HG03108 (cell line): ENCODE data around the gene SOCS4.
"Not testable (repeated sequence)": the region's sequence is repeated elsewhere in the genome, so short reads cannot be mapped to it uniquely, and the experiment has no call there.

ENCODE experiments used
- ATAC-seq: cut with Tn5 transposase; IDR thresholded peaks from one replicate; pipeline ENCODE4 v1.9.1; 2021; ENCODE audit warnings: moderate library complexity; ENCODE audit not compliant: unreplicated experiment

The SOCS4 gene, protein sequence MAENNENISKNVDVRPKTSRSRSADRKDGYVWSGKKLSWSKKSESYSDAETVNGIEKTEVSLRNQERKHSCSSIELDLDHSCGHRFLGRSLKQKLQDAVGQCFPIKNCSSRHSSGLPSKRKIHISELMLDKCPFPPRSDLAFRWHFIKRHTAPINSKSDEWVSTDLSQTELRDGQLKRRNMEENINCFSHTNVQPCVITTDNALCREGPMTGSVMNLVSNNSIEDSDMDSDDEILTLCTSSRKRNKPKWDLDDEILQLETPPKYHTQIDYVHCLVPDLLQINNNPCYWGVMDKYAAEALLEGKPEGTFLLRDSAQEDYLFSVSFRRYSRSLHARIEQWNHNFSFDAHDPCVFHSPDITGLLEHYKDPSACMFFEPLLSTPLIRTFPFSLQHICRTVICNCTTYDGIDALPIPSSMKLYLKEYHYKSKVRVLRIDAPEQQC

DNA sequence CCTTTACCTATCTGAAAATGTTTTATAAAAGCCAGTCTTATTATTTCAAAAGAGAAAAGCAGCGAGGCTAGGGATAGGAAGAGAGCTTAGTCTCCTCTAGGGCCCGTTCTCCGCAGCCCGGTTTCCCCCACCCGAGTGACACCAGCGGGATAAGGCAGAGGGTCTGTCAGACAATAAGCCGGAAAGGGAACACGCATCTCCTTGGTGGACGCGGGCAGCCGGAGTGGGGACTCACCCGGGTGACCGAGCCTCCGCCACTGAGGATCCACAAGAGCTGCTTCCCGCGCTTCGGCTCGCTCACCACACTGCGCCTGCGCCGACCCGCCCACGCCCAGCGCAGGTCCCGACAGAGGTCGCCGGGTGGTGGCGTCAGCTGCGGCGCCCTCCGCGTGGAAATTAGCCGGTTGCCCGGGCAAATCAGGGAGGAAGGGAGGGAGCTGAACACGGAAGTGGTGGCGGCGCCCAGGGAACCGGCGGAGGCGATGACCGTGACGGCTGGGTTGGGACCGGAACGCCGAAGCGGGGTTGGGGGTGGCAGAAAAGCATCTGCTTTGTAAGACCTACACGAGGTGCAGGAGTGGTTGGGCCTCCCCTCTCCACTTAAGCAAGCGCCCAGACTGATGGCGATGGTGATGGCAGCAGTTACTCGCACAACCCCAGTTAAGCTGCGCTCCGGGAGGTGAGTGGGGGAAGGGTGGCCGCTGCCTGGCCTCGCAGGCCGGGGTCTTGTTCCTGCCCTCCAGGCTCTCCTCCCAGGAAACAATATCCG lies at the start of gene SOCS4, which contains the start of gene WDHD1:
SOCS4 (plus strand) TSS at position 444 of the 769 bp plus-strand sequence. CDS start 15,806 bp downstream, outside the sequence.
WDHD1 (minus strand) TSS at position 307 of the 769 bp plus-strand sequence. CDS start 312 bp downstream, outside the sequence.
- ATAC-seq, result peak; percentile 89

DNA sequence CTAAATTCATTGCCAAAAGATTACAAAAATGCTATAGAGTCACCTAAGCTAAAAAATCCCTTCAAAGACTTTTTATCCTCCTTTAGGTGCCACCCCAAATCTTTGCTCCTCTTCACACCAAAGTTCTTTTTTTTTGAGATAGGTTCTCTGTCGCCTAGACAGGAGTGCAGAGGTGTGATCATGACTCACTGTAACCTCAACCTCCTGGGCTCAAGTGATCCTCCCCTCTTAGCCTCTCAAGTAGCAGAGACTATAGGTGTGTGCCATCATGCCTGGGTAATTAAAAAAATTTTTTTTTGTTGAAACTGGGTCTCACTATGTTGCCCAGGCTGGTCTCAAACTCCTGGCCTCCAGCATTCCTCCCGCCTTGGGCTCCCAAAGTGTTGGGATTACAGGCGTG lies 48.0 kb upstream of the SOCS4 start:
- ATAC-seq, result no peak

GRCh38 chr14:54981698-54982097 lies 45.3 kb upstream of the SOCS4 start:
- ATAC-seq, result no peak

GRCh38 chr14:54985156-54985555 lies 41.9 kb upstream of the SOCS4 start:
- no peak for ATAC-seq

GRCh38 chr14:55000381-55000780 lies 26.7 kb upstream of the SOCS4 start:
- no peak for ATAC-seq

DNA sequence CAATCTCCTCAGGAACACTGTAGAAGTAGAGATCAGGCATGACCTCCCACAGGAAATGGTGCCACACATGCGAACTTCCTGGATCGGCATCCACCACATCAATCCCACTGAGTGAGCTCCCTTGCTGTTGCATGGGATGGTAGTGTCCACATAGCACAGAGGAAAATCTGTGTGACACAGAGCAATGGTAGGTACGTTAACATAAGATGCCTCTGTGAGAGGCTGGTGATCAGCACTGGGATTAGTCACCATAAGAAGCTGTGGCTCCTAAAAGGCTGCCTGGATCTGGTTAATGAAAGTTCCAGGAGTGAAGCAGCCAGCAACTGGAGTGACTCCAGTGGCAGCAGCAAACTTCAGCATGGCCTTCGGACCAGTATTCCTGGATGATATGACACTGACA lies 22.0 kb upstream of the SOCS4 start:
- ATAC-seq, result no peak

DNA sequence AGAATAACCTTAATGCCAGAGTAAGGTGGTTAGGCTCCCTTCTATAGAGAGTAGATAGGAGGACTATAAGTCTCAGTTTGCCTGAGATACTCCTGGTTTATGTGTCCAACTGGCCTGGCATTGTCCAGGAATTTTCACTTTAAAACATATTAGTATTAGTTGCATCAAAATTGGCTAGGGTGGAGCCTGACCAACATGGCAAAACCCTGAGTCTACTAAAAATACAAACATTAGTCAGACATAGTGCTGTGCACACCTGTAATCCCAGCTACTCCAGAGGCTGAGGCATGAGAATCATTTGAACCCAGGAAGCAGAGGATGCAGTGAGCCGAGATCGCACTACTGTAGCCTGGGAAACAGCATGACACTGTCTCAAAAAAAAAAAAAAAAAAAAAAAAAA lies 12.0 kb upstream of the SOCS4 start:
- no peak for ATAC-seq

DNA sequence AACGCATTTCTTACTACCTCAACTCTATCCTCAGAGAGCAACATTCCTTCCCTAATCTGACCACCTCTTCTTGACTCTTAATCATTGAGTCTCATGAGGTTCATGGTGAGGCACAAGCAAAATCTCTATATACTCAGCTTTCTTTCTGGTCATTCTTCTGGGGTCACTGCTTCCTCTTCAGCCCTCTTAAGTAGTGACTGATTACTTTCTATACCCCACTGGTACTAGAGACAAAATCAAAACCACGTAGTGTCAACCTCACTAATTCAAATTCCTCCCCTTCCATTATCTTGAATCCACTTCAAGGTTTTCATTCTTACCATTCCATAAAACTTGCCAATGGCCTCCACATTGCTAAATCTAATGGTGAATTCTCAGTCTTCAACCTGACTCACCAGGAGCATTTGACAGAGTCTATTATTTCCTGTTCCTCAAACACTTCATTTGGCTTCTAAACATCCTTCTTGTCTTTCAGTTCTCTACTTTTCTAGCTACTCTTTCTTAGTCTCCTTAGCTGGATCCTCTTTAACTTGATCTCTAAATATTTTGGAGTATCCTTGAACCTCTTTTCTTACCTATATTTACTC lies 7.0 kb upstream of the SOCS4 start:
- no peak for ATAC-seq

GRCh38 chr14:55024365-55024764 lies 2.7 kb upstream of the SOCS4 start:
- ATAC-seq, result not testable (repeated sequence)

- no peak for ATAC-seq
Measured at GRCh38 chr14:55025948-55026347, 1.1 kb upstream of the SOCS4 start.

GRCh38 chr14:55026441-55026792 lies 619 bp upstream of the SOCS4 start:
- no peak for ATAC-seq

DNA sequence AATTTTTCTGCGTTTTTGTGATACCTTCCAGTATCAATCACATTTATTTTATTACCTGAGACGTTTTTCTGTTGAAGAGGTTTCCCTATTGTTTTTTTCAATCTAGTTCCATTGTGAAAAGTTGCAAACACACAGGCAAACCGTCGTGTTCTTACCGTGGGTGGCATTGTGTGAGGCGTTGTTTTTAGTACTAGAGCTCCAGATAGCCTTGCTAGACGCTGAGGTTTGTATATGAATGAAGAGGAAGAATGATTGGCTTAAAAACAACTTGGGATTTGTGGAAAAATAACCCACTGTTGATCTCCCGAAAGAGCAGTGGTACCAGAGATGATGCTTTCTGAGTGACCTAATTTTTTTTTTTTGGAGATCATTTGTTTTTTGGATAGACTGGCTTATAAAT lies 1.0 kb downstream of the SOCS4 start:
- no peak for ATAC-seq

DNA sequence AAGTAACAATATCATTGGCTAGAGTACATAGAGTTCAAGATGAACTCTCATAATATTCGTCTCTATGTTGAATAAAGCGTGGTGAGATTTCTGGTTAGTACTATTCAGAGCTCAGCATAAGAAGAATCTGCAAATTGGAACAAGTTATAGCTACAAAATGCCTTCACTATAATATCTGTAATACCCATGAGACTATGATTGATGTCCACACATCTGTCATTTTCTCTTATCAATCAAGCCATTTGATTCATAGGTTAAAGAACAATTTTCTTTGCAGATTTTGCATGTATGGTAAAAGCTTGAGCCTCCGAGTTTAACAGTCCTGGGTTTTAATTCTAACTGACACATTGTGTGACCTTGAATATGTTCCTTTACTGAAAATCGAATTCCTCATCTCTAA lies 1.4 kb downstream of the SOCS4 start:
- no peak for ATAC-seq

DNA sequence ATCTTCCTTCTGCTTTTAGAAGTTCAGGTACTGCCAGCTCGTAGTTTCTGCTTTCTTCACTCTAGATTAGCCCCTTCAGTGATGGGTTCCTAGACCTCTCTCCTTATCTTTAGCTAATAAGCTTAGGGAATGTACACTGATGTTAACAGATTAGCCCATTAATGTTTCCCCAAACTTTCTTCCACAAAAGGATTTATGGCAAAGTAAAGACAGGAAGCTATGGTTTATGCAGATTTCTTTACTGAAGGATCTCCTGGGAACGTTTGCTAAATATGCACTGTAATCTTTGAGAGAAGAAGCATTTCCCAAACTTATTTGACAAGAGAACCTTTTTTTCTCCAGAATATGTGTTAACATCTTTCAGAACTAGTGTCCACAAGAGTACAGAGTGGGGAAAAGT lies 4.2 kb downstream of the SOCS4 start:
- ATAC-seq, result no peak

- ATAC-seq, result not testable (repeated sequence)
Measured at GRCh38 chr14:55037995-55038394, 11.0 kb downstream of the SOCS4 start.

DNA sequence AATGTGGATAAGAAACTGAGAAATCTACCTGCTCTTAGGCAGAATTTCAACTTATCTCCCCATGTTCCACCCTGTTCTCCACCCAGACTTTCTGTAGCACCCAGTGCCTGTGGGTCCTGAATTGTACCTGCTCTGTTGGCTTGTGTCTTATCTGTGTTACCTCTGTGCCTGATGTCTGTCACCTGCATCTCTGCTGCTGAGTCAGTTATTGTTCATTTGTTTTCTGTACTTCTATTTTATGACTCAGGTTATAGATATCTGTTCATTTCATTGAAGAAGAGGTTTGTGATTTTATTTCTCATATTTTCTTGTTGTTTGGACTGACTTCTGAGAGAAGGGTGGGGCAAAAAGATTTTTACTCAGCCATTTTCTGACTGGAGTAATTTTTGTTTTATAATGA lies 11.7 kb downstream of the SOCS4 start:
- ATAC-seq, result no peak

DNA sequence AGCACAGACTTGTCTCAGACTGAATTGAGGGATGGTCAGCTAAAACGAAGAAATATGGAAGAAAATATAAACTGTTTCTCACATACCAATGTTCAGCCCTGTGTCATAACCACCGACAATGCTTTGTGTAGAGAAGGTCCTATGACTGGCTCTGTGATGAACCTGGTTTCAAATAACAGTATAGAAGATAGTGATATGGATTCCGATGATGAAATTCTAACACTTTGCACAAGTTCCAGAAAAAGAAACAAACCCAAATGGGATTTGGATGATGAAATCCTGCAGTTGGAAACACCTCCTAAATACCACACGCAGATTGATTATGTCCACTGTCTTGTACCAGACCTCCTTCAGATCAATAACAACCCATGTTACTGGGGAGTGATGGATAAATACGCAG lies 16.5 kb downstream of the SOCS4 start:
- no peak for ATAC-seq

GRCh38 chr14:55045087-55045486 lies 18.1 kb downstream of the SOCS4 start:
- ATAC-seq, result no peak

- no peak for ATAC-seq
Measured at GRCh38 chr14:55047301-55048053, 20.4 kb downstream of the SOCS4 start.

DNA sequence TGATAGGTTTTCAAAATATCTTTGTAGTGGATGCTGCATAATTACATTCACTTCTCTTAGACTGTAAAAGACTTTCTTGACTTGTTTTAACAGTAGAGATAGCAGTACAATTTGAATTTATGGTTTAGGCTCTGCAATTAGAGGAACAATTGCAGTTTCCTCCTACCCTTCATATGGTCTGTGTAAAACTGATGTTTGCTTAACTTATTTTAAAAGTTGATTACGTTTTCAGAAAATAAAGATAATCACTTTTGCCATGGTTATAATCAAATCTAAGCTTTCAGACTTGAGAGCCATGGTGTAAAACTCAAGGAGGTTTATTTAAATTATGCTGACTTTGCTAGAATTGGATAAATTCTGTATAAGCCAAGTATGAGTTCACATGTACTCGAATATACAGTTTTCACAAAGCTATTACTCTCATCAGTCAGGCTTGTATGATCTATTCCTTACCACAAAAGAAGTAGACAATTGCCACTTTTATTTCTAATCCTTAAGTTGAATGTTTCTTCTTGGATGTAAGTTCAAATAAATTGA lies 21.9 kb downstream of the SOCS4 start:
- ATAC-seq, result no peak

- peak; percentile 14 for ATAC-seq
Measured at GRCh38 chr14:55051165-55051422, 24.1 kb downstream of the SOCS4 start.
